CD4-positive, CD25-positive, alpha-beta regulatory T cell (primary cell): ENCODE measurements around the gene NEK7. TPM values are rescaled to one million over a fixed set of nuclear protein-coding genes. Genes with fewer than 3 reads are reported as not detected.

Source experiments
- ATAC-seq, 2 donors: fragments of 150-1000 bp; cut with Tn5 transposase; one replicate each; pipeline ENCODE4 v1.10.0; 2021; ENCODE audit warnings: low read depth in 2 of 2, moderate number of reproducible peaks in 2 of 2, moderate library complexity in 1 of 2
- DNase-seq, 3 donors: peaks; one replicate each; pipeline versions ENCODE4 v3.0.0 to v3.0.0-alpha.2; 2012 to 2022; ENCODE audit warnings: mixed read lengths in 1 of 3
- H3K27ac ChIP-seq: one replicate; pipeline ENCODE4 v1.7.0; 2013; ENCODE audit warnings: mild to moderate bottlenecking, low read length; ENCODE audit not compliant: insufficient read depth, poor library complexity, severe bottlenecking
- H3K27me3 ChIP-seq: one replicate; pipeline ENCODE4 v1.7.0; 2013; ENCODE audit warnings: low read length; ENCODE audit not compliant: control insufficient read depth, insufficient read depth
- H3K36me3 ChIP-seq: one replicate; pipeline ENCODE4 v1.7.0; 2013; ENCODE audit warnings: mild to moderate bottlenecking, low read length, moderate library complexity; ENCODE audit not compliant: control insufficient read depth, insufficient read depth
- H3K4me1 ChIP-seq: 2 replicates; pipeline ENCODE4 v1.7.0; 2013; ENCODE audit warnings: mild to moderate bottlenecking, low read length; ENCODE audit not compliant: insufficient read depth, control insufficient read depth, poor library complexity, severe bottlenecking
- H3K4me3 ChIP-seq: one replicate; pipeline ENCODE4 v1.7.0; 2013; ENCODE audit warnings: low read depth, mild to moderate bottlenecking, low read length, moderate library complexity
- H3K9me3 ChIP-seq, 2 experiments: 1 replicate in 1 of 2; 2 replicates in 1 of 2; pipeline ENCODE4 v1.7.0; 2013; ENCODE audit warnings: low read length in 2 of 2, mild to moderate bottlenecking in 1 of 2, moderate library complexity in 1 of 2; ENCODE audit not compliant: control insufficient read depth in 2 of 2
- H3K27ac Mint-ChIP-seq, 3 donors: one replicate each; pipeline ENCODE4 v1.8.0; 2020 to 2022; ENCODE audit warnings: mild to moderate bottlenecking in 3 of 3, mixed read lengths in 3 of 3, moderate library complexity in 2 of 3
- H3K27me3 Mint-ChIP-seq: one replicate; pipeline ENCODE4 v1.8.0; 2022; ENCODE audit warnings: mild to moderate bottlenecking, mixed read lengths
- H3K36me3 Mint-ChIP-seq: one replicate; pipeline ENCODE4 v1.8.0; 2020; ENCODE audit warnings: mixed read lengths
- H3K4me1 Mint-ChIP-seq, 4 donors: one replicate each; pipeline ENCODE4 v1.8.0; 2020 to 2022; ENCODE audit warnings: mixed read lengths in 4 of 4, mild to moderate bottlenecking in 1 of 4
- H3K4me3 Mint-ChIP-seq, 4 donors: one replicate each; pipeline ENCODE4 v1.8.0; 2020 to 2022; ENCODE audit warnings: mild to moderate bottlenecking in 4 of 4, mixed read lengths in 4 of 4, moderate library complexity in 3 of 4
- H3K9me3 Mint-ChIP-seq, 7 donors: one replicate each; pipeline ENCODE4 v1.8.0; 2020 to 2022; ENCODE audit warnings: mixed read lengths in 7 of 7, mild to moderate bottlenecking in 3 of 7, moderate library complexity in 2 of 7
- polyA plus RNA-seq, 4 donors: library from polyadenylated mRNA; unstranded; fragments of 300-500 nt; fragmentation: Illumina TruSeq; gene quantifications; one replicate each; pipeline ENCODE4 v1.2.3, GENCODE V29; 2021
- total RNA-seq: library from RNA; stranded (reverse); gene quantifications from one replicate; pipeline ENCODE4 v1.2.3, GENCODE V29; 2022

NEK7 gene
- total and polyA plus RNA-seq, 5 donors from 2014 or later = 37.7 to 61.3 (median 54.3) TPM

- H3K4me3 ChIP-seq = peak overlapping the region; percentile 85
- H3K9me3 ChIP-seq = no peaks in the 10 kb centered on the region
- ATAC-seq (peak in 1 of 2 donors; percentile 16), DNase-seq (peak; percentile 10 to 68 (median 52))
- H3K36me3 ChIP-seq = no peaks in the 10 kb centered on the region
- H3K27me3 Mint-ChIP-seq = no peaks in the 10 kb centered on the region
- peaks cover 10% of the 10 kb centered on the region for H3K36me3 Mint-ChIP-seq
- no peaks in the 10 kb centered on the region for H3K27me3 ChIP-seq
- peaks cover 44% of the 10 kb centered on the region for H3K4me1 ChIP-seq
- H3K9me3 Mint-ChIP-seq = peaks cover 0 to 1% (median 0%) of the 10 kb centered on the region in 7 donors
- peaks cover 9 to 57% (median 42%) of the 10 kb centered on the region in 4 donors for H3K4me1 Mint-ChIP-seq
- peak overlapping the region; percentile 99 to 100 (median 99) for H3K27ac Mint-ChIP-seq
- H3K27ac ChIP-seq = peak overlapping the region; percentile 96
- H3K4me3 Mint-ChIP-seq = peak overlapping the region; percentile 97 to 100 (median 100)
Observed at GRCh38 chr1:198157847-198158725, 1.3 kb downstream of the NEK7 start.

- peak overlapping the region; percentile 97 to 100 (median 100) for H3K4me3 Mint-ChIP-seq
- DNase-seq = peak; percentile 82 to 93 (median 83)
- Histone ChIP-seq H3K4me3 (peak overlapping the region; percentile 85), H3K9me3 (no peaks in the 10 kb centered on the region), H3K36me3 (no peaks in the 10 kb centered on the region), H3K4me1 (peaks cover 47% of the 10 kb centered on the region), H3K27ac (peak overlapping the region; percentile 96), H3K27me3 (no peaks in the 10 kb centered on the region)
- peaks cover 10% of the 10 kb centered on the region for H3K36me3 Mint-ChIP-seq
- H3K27ac Mint-ChIP-seq = peak overlapping the region; percentile 99 to 100 (median 99)
- no peaks in the 10 kb centered on the region for H3K27me3 Mint-ChIP-seq
- peaks cover 0 to 1% (median 0%) of the 10 kb centered on the region in 7 donors for H3K9me3 Mint-ChIP-seq
- peak; percentile 77 to 80 for ATAC-seq
- H3K4me1 Mint-ChIP-seq = peaks cover 9 to 58% (median 47%) of the 10 kb centered on the region in 4 donors
Observed at GRCh38 chr1:198158735-198159589, 2.2 kb downstream of the NEK7 start.

- DNase-seq (no peak), ATAC-seq (no peak)
- peaks cover 0 to 1% (median 0%) of the 10 kb centered on the region in 7 donors for H3K9me3 Mint-ChIP-seq
- H3K4me1 ChIP-seq = peaks cover 60% of the 10 kb centered on the region
- H3K27me3 Mint-ChIP-seq = no peaks in the 10 kb centered on the region
- peak overlapping the region; percentile 85 for H3K4me3 ChIP-seq
- peaks cover 10% of the 10 kb centered on the region for H3K36me3 Mint-ChIP-seq
- H3K27me3 ChIP-seq = no peaks in the 10 kb centered on the region
- no peaks in the 10 kb centered on the region for H3K9me3 ChIP-seq
- H3K36me3 ChIP-seq = no peaks in the 10 kb centered on the region
- peaks cover 15 to 70% (median 56%) of the 10 kb centered on the region in 4 donors for H3K4me1 Mint-ChIP-seq
- peak overlapping the region; percentile 97 to 100 (median 100) for H3K4me3 Mint-ChIP-seq
- peak overlapping the region in 2 of 3 donors; percentile 99 to 100 for H3K27ac Mint-ChIP-seq
- peak overlapping the region; percentile 96 for H3K27ac ChIP-seq
Observed at GRCh38 chr1:198160222-198160621, 3.4 kb downstream of the NEK7 start.

- ATAC-seq = no peak
- H3K4me3 ChIP-seq = no peak overlapping the region
- peaks cover 10% of the 10 kb centered on the region for H3K36me3 Mint-ChIP-seq
- no peaks in the 10 kb centered on the region for H3K27me3 ChIP-seq
- H3K4me3 Mint-ChIP-seq = peak overlapping the region; percentile 66 to 100 (median 67)
- peak overlapping the region; percentile 96 for H3K27ac ChIP-seq
- H3K27me3 Mint-ChIP-seq = no peaks in the 10 kb centered on the region
- H3K36me3 ChIP-seq = no peaks in the 10 kb centered on the region
- peaks cover 19 to 76% (median 59%) of the 10 kb centered on the region in 4 donors for H3K4me1 Mint-ChIP-seq
- peak overlapping the region; percentile 7 to 99 (median 67) for H3K27ac Mint-ChIP-seq
- peaks cover 0 to 1% (median 0%) of the 10 kb centered on the region in 7 donors for H3K9me3 Mint-ChIP-seq
- DNase-seq = no peak
- H3K4me1 ChIP-seq = peaks cover 68% of the 10 kb centered on the region
- H3K9me3 ChIP-seq = no peaks in the 10 kb centered on the region
Observed at GRCh38 chr1:198160946-198161614, 4.3 kb downstream of the NEK7 start.

GRCh38 chr1:198161718-198162090 lies 4.9 kb downstream of the NEK7 start:
- peak overlapping the region; percentile 30 for H3K27ac ChIP-seq
- no peaks in the 10 kb centered on the region for H3K27me3 Mint-ChIP-seq
- H3K9me3 ChIP-seq = no peaks in the 10 kb centered on the region
- H3K36me3 ChIP-seq = no peaks in the 10 kb centered on the region
- no peak for DNase-seq
- peak overlapping the region; percentile 48 for H3K4me3 ChIP-seq
- no peaks in the 10 kb centered on the region for H3K27me3 ChIP-seq
- peak overlapping the region in 2 of 3 donors; percentile 67 to 99 for H3K27ac Mint-ChIP-seq
- no peak for ATAC-seq
- peaks cover 23 to 79% (median 62%) of the 10 kb centered on the region in 4 donors for H3K4me1 Mint-ChIP-seq
- H3K36me3 Mint-ChIP-seq = peaks cover 10% of the 10 kb centered on the region
- peaks cover 71% of the 10 kb centered on the region for H3K4me1 ChIP-seq
- H3K9me3 Mint-ChIP-seq = peaks cover 0 to 1% (median 0%) of the 10 kb centered on the region in 7 donors
- H3K4me3 Mint-ChIP-seq = peak overlapping the region; percentile 66 to 68 (median 67)

GRCh38 chr1:198162091-198162767 lies 5.4 kb downstream of the NEK7 start:
- Histone ChIP-seq H3K27me3 (no peaks in the 10 kb centered on the region), H3K4me1 (peaks cover 76% of the 10 kb centered on the region), H3K9me3 (no peaks in the 10 kb centered on the region), H3K36me3 (no peaks in the 10 kb centered on the region), H3K27ac (peak overlapping the region; percentile 30), H3K4me3 (peak overlapping the region; percentile 48)
- Mint-ChIP-seq H3K4me1 (peaks cover 26 to 84% (median 66%) of the 10 kb centered on the region in 4 donors), H3K9me3 (peaks cover 0 to 1% (median 0%) of the 10 kb centered on the region in 7 donors), H3K27ac (peak overlapping the region; percentile 70 to 99 (median 93)), H3K36me3 (peaks cover 10% of the 10 kb centered on the region), H3K4me3 (peak overlapping the region; percentile 52 to 68 (median 67)), H3K27me3 (no peaks in the 10 kb centered on the region)
- no peak for DNase-seq
- ATAC-seq = no peak
